ENCODE results near the gene MRPL37.

DNA sequence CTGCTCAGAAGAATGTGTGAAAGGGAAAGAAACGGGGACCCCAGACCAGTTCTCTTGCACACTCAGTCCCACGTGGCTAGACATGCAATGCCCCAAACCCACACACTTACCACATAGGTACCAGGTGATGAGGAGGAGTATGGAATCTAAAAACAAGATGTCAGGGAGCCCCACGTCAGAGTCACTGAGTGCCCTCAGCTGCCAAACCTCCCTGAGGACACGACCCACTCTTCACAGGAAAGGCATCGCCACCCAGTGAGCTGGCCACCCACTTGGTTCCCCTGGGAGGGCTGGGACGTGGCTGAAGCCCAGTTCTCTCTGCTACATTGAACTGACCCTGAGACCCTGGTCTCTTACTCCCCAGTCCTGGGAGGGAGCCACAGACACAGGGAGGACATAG is 41.4 kb downstream of the MRPL37 start:
- no peak for TF ChIP-seq POLR2A (IDR thresholded peaks at IDR 0.05; ENCODE audit: low read depth, low read length)
- TF ChIP-seq, protein P1, sequence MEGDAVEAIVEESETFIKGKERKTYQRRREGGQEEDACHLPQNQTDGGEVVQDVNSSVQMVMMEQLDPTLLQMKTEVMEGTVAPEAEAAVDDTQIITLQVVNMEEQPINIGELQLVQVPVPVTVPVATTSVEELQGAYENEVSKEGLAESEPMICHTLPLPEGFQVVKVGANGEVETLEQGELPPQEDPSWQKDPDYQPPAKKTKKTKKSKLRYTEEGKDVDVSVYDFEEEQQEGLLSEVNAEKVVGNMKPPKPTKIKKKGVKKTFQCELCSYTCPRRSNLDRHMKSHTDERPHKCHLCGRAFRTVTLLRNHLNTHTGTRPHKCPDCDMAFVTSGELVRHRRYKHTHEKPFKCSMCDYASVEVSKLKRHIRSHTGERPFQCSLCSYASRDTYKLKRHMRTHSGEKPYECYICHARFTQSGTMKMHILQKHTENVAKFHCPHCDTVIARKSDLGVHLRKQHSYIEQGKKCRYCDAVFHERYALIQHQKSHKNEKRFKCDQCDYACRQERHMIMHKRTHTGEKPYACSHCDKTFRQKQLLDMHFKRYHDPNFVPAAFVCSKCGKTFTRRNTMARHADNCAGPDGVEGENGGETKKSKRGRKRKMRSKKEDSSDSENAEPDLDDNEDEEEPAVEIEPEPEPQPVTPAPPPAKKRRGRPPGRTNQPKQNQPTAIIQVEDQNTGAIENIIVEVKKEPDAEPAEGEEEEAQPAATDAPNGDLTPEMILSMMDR (conservative IDR thresholded peaks at IDR 0.05; ENCODE audit: low read depth, low read length): no peak
- no peak for TF ChIP-seq RFX5 (IDR thresholded peaks at IDR 0.05; ENCODE audit: low read depth, low read length)
- TF ChIP-seq, protein P2, sequence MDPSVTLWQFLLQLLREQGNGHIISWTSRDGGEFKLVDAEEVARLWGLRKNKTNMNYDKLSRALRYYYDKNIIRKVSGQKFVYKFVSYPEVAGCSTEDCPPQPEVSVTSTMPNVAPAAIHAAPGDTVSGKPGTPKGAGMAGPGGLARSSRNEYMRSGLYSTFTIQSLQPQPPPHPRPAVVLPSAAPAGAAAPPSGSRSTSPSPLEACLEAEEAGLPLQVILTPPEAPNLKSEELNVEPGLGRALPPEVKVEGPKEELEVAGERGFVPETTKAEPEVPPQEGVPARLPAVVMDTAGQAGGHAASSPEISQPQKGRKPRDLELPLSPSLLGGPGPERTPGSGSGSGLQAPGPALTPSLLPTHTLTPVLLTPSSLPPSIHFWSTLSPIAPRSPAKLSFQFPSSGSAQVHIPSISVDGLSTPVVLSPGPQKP (IDR thresholded peaks at IDR 0.05; ENCODE audit: borderline replicate concordance, low read depth, low read length): no peak
- no peak for TF ChIP-seq BHLHE40 (IDR thresholded peaks at IDR 0.05; ENCODE audit: low read depth, low read length)
- TF ChIP-seq, protein P3, sequence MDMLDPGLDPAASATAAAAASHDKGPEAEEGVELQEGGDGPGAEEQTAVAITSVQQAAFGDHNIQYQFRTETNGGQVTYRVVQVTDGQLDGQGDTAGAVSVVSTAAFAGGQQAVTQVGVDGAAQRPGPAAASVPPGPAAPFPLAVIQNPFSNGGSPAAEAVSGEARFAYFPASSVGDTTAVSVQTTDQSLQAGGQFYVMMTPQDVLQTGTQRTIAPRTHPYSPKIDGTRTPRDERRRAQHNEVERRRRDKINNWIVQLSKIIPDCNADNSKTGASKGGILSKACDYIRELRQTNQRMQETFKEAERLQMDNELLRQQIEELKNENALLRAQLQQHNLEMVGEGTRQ (IDR thresholded peaks at IDR 0.05; ENCODE audit: low read depth, low read length): no peak
- no peak for TF ChIP-seq CEBPB (IDR thresholded peaks at IDR 0.05; ENCODE audit: low read depth, low read length)
- no peak for TF ChIP-seq RCOR1 (IDR thresholded peaks at IDR 0.05; ENCODE audit: insufficient replicate concordance, low read length)
- TF ChIP-seq RAD21 (IDR thresholded peaks at IDR 0.05; ENCODE audit: low read length): no peak
- TF ChIP-seq SMC3 (IDR thresholded peaks at IDR 0.05; ENCODE audit: low read depth, low read length): no peak
- TF ChIP-seq MAZ (IDR thresholded peaks at IDR 0.05; ENCODE audit: borderline replicate concordance, low read depth, low read length): no peak
- no peak for TF ChIP-seq MAFK (IDR thresholded peaks at IDR 0.05; ENCODE audit: low read depth, low read length)
- no peak for TF ChIP-seq CHD1 (IDR thresholded peaks at IDR 0.05; ENCODE audit: low read depth, low read length)
- no peak for TF ChIP-seq FOS (IDR thresholded peaks at IDR 0.05; ENCODE audit: low read depth, low read length)

All from IMR-90 (cell line).